ENCODE results near the gene CYTH1. TPM values are rescaled to one million over a fixed set of nuclear protein-coding genes. Genes with fewer than 3 reads are reported as not detected.

The CYTH1 gene
- total RNA-seq, 1 experiment from 2014 or later, result 29.6 TPM

GRCh38 chr17:78715000-78715771 lies 66.9 kb downstream of the CYTH1 start:
- no peaks in the 10 kb centered on the region for H3K9me3 Mint-ChIP-seq (ENCODE audit: unreplicated experiment)
- no peak for TF ChIP-seq CTCF (IDR thresholded peaks at IDR 0.05; ENCODE audit: insufficient read depth in 1 of 2, low read depth in 1 of 2, low read length in 1 of 2, severe bottlenecking in 1 of 2, unreplicated experiment in 1 of 2)
- Histone ChIP-seq H3K4me3 (ENCODE audit: low read depth, low read length) (no peak overlapping the region), H3K36me3 (ENCODE audit: control insufficient read depth, insufficient read depth, low read length) (no peaks in the 10 kb centered on the region), H3K9me3 (no peaks in the 10 kb centered on the region), H3K27me3 (replicated peaks; ENCODE audit: control insufficient read depth, insufficient read depth, low read length) (no peaks in the 10 kb centered on the region), H3K4me1 (peaks cover 19% of the 10 kb centered on the region)
- intact Hi-C loops (cut with micrococcal nuclease; ENCODE audit: unreplicated experiment), result no loop called here
- no peak overlapping the region for H3K27ac Mint-ChIP-seq (ENCODE audit: unreplicated experiment)
- no peak for DNase-seq
- ChIA-PET POLR2A (no interaction called here), CTCF (interaction anchor here (0.6 kb wide), 2 partner anchors 13 to 52 kb away, joined by 3 read pairs; no protein-coding TSS in a partner anchor)
- peaks cover 4% of the 10 kb centered on the region for H3K36me3 Mint-ChIP-seq (ENCODE audit: insufficient read depth, unreplicated experiment)
- no peak overlapping the region for H3K4me3 Mint-ChIP-seq (ENCODE audit: unreplicated experiment)
- peaks cover 23% of the 10 kb centered on the region for H3K4me1 Mint-ChIP-seq (ENCODE audit: low read depth, unreplicated experiment)
- no TSS peak for BruUV-seq (replicated peaks)
- H3K27me3 Mint-ChIP-seq (ENCODE audit: insufficient read depth, unreplicated experiment), result no peaks in the 10 kb centered on the region

GRCh38 chr17:78714534-78714933 lies 67.5 kb downstream of the CYTH1 start:
- CTCF ChIA-PET, result interaction anchor here (0.6 kb wide), 1 partner anchor 14 kb away, joined by 3 read pairs; no protein-coding TSS in a partner anchor

GRCh38 chr17:78712043-78712442 lies 70.0 kb downstream of the CYTH1 start:
- Mint-ChIP-seq H3K27me3 (ENCODE audit: insufficient read depth, unreplicated experiment) (no peaks in the 10 kb centered on the region), H3K4me1 (ENCODE audit: low read depth, unreplicated experiment) (peaks cover 13% of the 10 kb centered on the region), H3K9me3 (ENCODE audit: unreplicated experiment) (no peaks in the 10 kb centered on the region), H3K4me3 (ENCODE audit: unreplicated experiment) (no peak overlapping the region), H3K27ac (ENCODE audit: unreplicated experiment) (no peak overlapping the region), H3K36me3 (ENCODE audit: insufficient read depth, unreplicated experiment) (peaks cover 4% of the 10 kb centered on the region)
- Histone ChIP-seq H3K9me3 (no peaks in the 10 kb centered on the region), H3K27me3 (replicated peaks; ENCODE audit: control insufficient read depth, insufficient read depth, low read length) (no peaks in the 10 kb centered on the region), H3K4me3 (ENCODE audit: low read depth, low read length) (no peak overlapping the region), H3K4me1 (peaks cover 7% of the 10 kb centered on the region; the same call in 1 of the 2 replicates), H3K36me3 (ENCODE audit: control insufficient read depth, insufficient read depth, low read length) (no peaks in the 10 kb centered on the region)
- no TSS peak for BruUV-seq (replicated peaks)
- no peak for DNase-seq
- no peak for TF ChIP-seq CTCF (IDR thresholded peaks at IDR 0.05; ENCODE audit: insufficient read depth in 1 of 2, low read depth in 1 of 2, low read length in 1 of 2, severe bottlenecking in 1 of 2, unreplicated experiment in 1 of 2)
- intact Hi-C loops (cut with micrococcal nuclease; ENCODE audit: unreplicated experiment), result no loop called here
- ChIA-PET POLR2A (no interaction called here), CTCF (interaction anchor here (0.7 kb wide), 1 partner anchor 423 kb away, joined by 5 read pairs; no protein-coding TSS in a partner anchor)

More at GRCh38 chr17:78714534-78714933, 67.5 kb downstream of the CYTH1 start:
- H3K4me3 ChIP-seq (ENCODE audit: low read depth, low read length), result no peak overlapping the region
- no peaks in the 10 kb centered on the region for H3K9me3 ChIP-seq
- no peaks in the 10 kb centered on the region for H3K27me3 Mint-ChIP-seq (ENCODE audit: insufficient read depth, unreplicated experiment)
- H3K4me1 ChIP-seq, result peaks cover 12% of the 10 kb centered on the region
- no peaks in the 10 kb centered on the region for H3K27me3 ChIP-seq (replicated peaks; ENCODE audit: control insufficient read depth, insufficient read depth, low read length)
- H3K4me3 Mint-ChIP-seq (ENCODE audit: unreplicated experiment), result no peak overlapping the region
- H3K36me3 ChIP-seq (ENCODE audit: control insufficient read depth, insufficient read depth, low read length), result no peaks in the 10 kb centered on the region
- H3K4me1 Mint-ChIP-seq (ENCODE audit: low read depth, unreplicated experiment), result peaks cover 18% of the 10 kb centered on the region
- peaks cover 4% of the 10 kb centered on the region for H3K36me3 Mint-ChIP-seq (ENCODE audit: insufficient read depth, unreplicated experiment)
- no TSS peak for BruUV-seq (replicated peaks)
- no peak for TF ChIP-seq CTCF (IDR thresholded peaks at IDR 0.05; ENCODE audit: insufficient read depth in 1 of 2, low read depth in 1 of 2, low read length in 1 of 2, severe bottlenecking in 1 of 2, unreplicated experiment in 1 of 2)
- POLR2A ChIA-PET, result no interaction called here
- intact Hi-C loops (cut with micrococcal nuclease; ENCODE audit: unreplicated experiment), result no loop called here
- DNase-seq, result no peak
- H3K27ac Mint-ChIP-seq (ENCODE audit: unreplicated experiment), result no peak overlapping the region
- no peaks in the 10 kb centered on the region for H3K9me3 Mint-ChIP-seq (ENCODE audit: unreplicated experiment)
